H1 (cell line): ENCODE measurements around the gene CAVIN1. TPM values are rescaled to one million over a fixed set of nuclear protein-coding genes. Genes with fewer than 3 reads are reported as not detected.

Experiments
- ASH2L ChIP-seq: fragments of 200-600, 300-600 bp; sonication (generic); IDR thresholded peaks from one replicate; pipeline ENCODE4 v1.7.1; 2017; ENCODE audit warnings: low read length
- CBX8 ChIP-seq: fragments of 300-800, 300-1000 bp; sonication (generic); IDR thresholded peaks from 2 replicates; pipeline ENCODE4 v1.7.1; 2016; ENCODE audit warnings: low read depth, low read length, borderline replicate concordance
- CEBPB ChIP-seq: IDR thresholded peaks from 2 replicates; pipeline ENCODE4 v1.6.1; 2012; ENCODE audit warnings: low read depth, low read length
- CHD1 ChIP-seq: IDR thresholded peaks from 2 replicates; pipeline ENCODE4 v1.6.1; 2012; ENCODE audit warnings: low read depth, low read length, improper control_type of control experiment
- CREB1 ChIP-seq: IDR thresholded peaks from 2 replicates; pipeline ENCODE4 v1.6.1; 2012; ENCODE audit warnings: inconsistent platforms
- E2F6 ChIP-seq: IDR thresholded peaks from 2 replicates; pipeline ENCODE4 v1.6.1; 2012; ENCODE audit warnings: inconsistent platforms
- GTF2F1 ChIP-seq: IDR thresholded peaks from 2 replicates; pipeline ENCODE4 v1.6.1; 2012; ENCODE audit warnings: low read depth, low read length, improper control_type of control experiment, borderline replicate concordance
- HDAC2 ChIP-seq, 2 experiments: fragments of 300-600 bp in 1 of 2; sonication (generic) in 1 of 2; IDR thresholded peaks; 2 replicates each; pipeline ENCODE4 v1.6.1; 2011 to 2012; ENCODE audit warnings: low read depth in 2 of 2, low read length in 2 of 2, mild to moderate bottlenecking in 2 of 2, moderate library complexity in 2 of 2, borderline replicate concordance in 1 of 2, inconsistent platforms in 1 of 2
- KDM4A ChIP-seq: IDR thresholded peaks from one replicate; pipeline ENCODE4 v1.7.1; 2012; ENCODE audit warnings: low read depth, mild to moderate bottlenecking, moderate library complexity, low read length, inconsistent platforms; ENCODE audit not compliant: severe bottlenecking
- PHF8 ChIP-seq: fragments of 200-600 bp; sonication (generic); conservative IDR thresholded peaks from 2 replicates; pipeline ENCODE4 v1.7.1; 2012; ENCODE audit warnings: low read depth, mild to moderate bottlenecking, inconsistent platforms, low read length, moderate library complexity
- POLR2A ChIP-seq, 2 experiments: IDR thresholded peaks; 1 replicate in 1 of 2; 2 replicates in 1 of 2; pipeline ENCODE4 v1.6.1; 2011; ENCODE audit warnings: low read depth in 2 of 2, low read length in 2 of 2, mild to moderate bottlenecking in 2 of 2; ENCODE audit errors: control extremely low read depth in 1 of 2
- RFX5 ChIP-seq: IDR thresholded peaks from 2 replicates; pipeline ENCODE4 v1.6.1; 2011; ENCODE audit warnings: low read depth, low read length, improper control_type of control experiment, borderline replicate concordance
- RNF2 ChIP-seq: fragments of 200-900, 300-1000 bp; sonication (generic); IDR thresholded peaks from 2 replicates; pipeline ENCODE4 v1.7.1; 2016; ENCODE audit warnings: borderline replicate concordance, low read depth, mild to moderate bottlenecking, antibody characterized with exemption, low read length; ENCODE audit not compliant: poor library complexity, severe bottlenecking; ENCODE audit errors: missing control alignments
- SAP30 ChIP-seq: fragments of 300-600 bp; sonication (generic); IDR thresholded peaks from 2 replicates; pipeline ENCODE4 v1.7.1; 2012; ENCODE audit warnings: low read length, moderate library complexity, mild to moderate bottlenecking, inconsistent platforms; ENCODE audit not compliant: insufficient read depth, insufficient replicate concordance
- SIN3A ChIP-seq, 2 experiments: IDR thresholded peaks in 1 of 2; conservative IDR thresholded peaks in 1 of 2; 2 replicates each; pipeline ENCODE4 v1.6.1; 2011 to 2012; ENCODE audit warnings: low read length in 2 of 2, improper control_type of control experiment in 1 of 2, low read depth in 1 of 2, mild to moderate bottlenecking in 1 of 2
- SIRT6 ChIP-seq: IDR thresholded peaks from one replicate; pipeline ENCODE4 v1.7.1; 2012; ENCODE audit warnings: low read length, inconsistent platforms
- TAF1 ChIP-seq: IDR thresholded peaks from 2 replicates; pipeline ENCODE4 v1.6.1; 2011; ENCODE audit warnings: mild to moderate bottlenecking, low read depth, low read length
- TCF12 ChIP-seq: IDR thresholded peaks from 2 replicates; pipeline ENCODE4 v1.6.1; 2011; ENCODE audit warnings: low read depth, mild to moderate bottlenecking, low read length
- ZNF274 ChIP-seq: IDR thresholded peaks from 2 replicates; pipeline ENCODE4 v1.7.0; 2012; ENCODE audit warnings: low read length, borderline replicate concordance; ENCODE audit errors: extremely low read depth
- polyA plus RNA-seq, 7 experiments: library from polyadenylated mRNA; depleted of rRNA in 3 of 7; stranded (reverse) in 5 of 7; unstranded in 2 of 7; fragments of >200 nt in 5 of 7; fragments of 200-250 nt in 2 of 7; gene quantifications; 1 replicate in 5 of 7; 2 replicates in 1 of 7; 4 replicates in 1 of 7; pipeline versions ENCODE4 v1.2.1 to v1.2.3, GENCODE V29; 2011 to 2013; ENCODE audit warnings: missing spikeins in 2 of 7, mixed read lengths in 2 of 7
- total RNA-seq: library from RNA; stranded (reverse); fragmentation: NEBNext Ultra II Directional; extraction: Animal tissue kit (Norgen Biotek cat#: 25700); gene quantifications from 2 replicates; pipeline ENCODE4 v1.2.1, GENCODE V29; 2021
- TF ChIP-seq, protein P1 (sequence below): IDR thresholded peaks from 2 replicates; pipeline ENCODE4 v1.6.1; 2011; ENCODE audit warnings: low read depth, mild to moderate bottlenecking, low read length; ENCODE audit not compliant: insufficient read depth
- TF ChIP-seq, protein P2 (sequence below): IDR thresholded peaks from 2 replicates; pipeline ENCODE4 v1.6.1; 2012; ENCODE audit warnings: low read length, inconsistent platforms

CAVIN1 gene
- total and polyA plus RNA-seq, 2 of the 8 experiments (the other 6 are each of a cell fraction or from before 2014, with no cell fraction given) = 16.2 to 41.6 TPM

GRCh38 chr17:42387661-42388380 lies 35.2 kb downstream of the CAVIN1 start (continued):
- TF ChIP-seq SIRT6 (no peak), KDM4A (no peak), E2F6 (no peak), ZNF274 (no peak), RNF2 (no peak), RFX5 (no peak), HDAC2 (IDR thresholded peaks at IDR 0.05; ENCODE audit: borderline replicate concordance in 1 of 2, low read depth in 2 of 2, low read length in 2 of 2) (peak in 1 of 2 experiments; percentile 99; a peak in 2 of 4 replicates), CREB1 (no peak), TAF1 (peak; percentile 57; the same call in 1 of the 2 replicates), CEBPB (peak; percentile 40; the same call in 1 of the 2 replicates), PHF8 (peak; percentile 52), SIN3A (conservative IDR thresholded peaks at IDR 0.05 in 1 of 2, IDR thresholded peaks at IDR 0.05 in 1 of 2; ENCODE audit: low read depth in 1 of 2, low read length in 2 of 2) (peak; percentile 87 to 93; a peak in 3 of 4 replicates), CHD1 (no peak), ASH2L (peak; percentile 95), CBX8 (no peak), GTF2F1 (no peak), SAP30 (peak; percentile 76), POLR2A (IDR thresholded peaks at IDR 0.05; ENCODE audit: control extremely low read depth in 1 of 2, low read depth in 2 of 2, low read length in 2 of 2) (peak in 1 of 2 experiments; percentile 47; a peak in 1 of 3 replicates), TCF12 (0 out of 2 replicates have a peak, but pooled peaks have one; percentile 52)
- TF ChIP-seq, protein P1, sequence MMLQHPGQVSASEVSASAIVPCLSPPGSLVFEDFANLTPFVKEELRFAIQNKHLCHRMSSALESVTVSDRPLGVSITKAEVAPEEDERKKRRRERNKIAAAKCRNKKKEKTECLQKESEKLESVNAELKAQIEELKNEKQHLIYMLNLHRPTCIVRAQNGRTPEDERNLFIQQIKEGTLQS = no peak
- TF ChIP-seq, protein P2, sequence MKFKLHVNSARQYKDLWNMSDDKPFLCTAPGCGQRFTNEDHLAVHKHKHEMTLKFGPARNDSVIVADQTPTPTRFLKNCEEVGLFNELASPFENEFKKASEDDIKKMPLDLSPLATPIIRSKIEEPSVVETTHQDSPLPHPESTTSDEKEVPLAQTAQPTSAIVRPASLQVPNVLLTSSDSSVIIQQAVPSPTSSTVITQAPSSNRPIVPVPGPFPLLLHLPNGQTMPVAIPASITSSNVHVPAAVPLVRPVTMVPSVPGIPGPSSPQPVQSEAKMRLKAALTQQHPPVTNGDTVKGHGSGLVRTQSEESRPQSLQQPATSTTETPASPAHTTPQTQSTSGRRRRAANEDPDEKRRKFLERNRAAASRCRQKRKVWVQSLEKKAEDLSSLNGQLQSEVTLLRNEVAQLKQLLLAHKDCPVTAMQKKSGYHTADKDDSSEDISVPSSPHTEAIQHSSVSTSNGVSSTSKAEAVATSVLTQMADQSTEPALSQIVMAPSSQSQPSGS = no peak
